Thyroid gland (tissue), 4 donors: Measurements from ENCODE around the gene KCNAB1. TPM values are rescaled to one million over a fixed set of nuclear protein-coding genes. Genes with fewer than 3 reads are reported as not detected.

Source experiments
- DNase-seq, 2 donors: peaks; one replicate each; pipeline ENCODE4 v3.0.0-alpha.2; 2019
- H3K27ac ChIP-seq, 3 donors: fragments of 200-600 bp; sonication (generic); 1 replicate in 2 of 3; 2 replicates in 1 of 3; pipeline ENCODE4 v1.5.1; 2016 to 2019; ENCODE audit warnings: mild to moderate bottlenecking in 1 of 3, moderate library complexity in 1 of 3
- H3K27me3 ChIP-seq: fragments of 200-600 bp; sonication (generic); one replicate; pipeline ENCODE4 v1.5.1; 2019
- H3K36me3 ChIP-seq, 2 donors: fragments of 200-600 bp; sonication (generic); one replicate each; pipeline ENCODE4 v1.5.1; 2016 to 2019
- H3K4me1 ChIP-seq, 2 donors: fragments of 200-600 bp; sonication (generic); one replicate each; pipeline ENCODE4 v1.5.1; 2017 to 2019
- H3K4me3 ChIP-seq, 3 donors: fragments of 200-600 bp; sonication (generic); replicated peaks in 1 of 3; 1 replicate in 2 of 3; 2 replicates in 1 of 3; pipeline ENCODE4 v1.5.1; 2016; ENCODE audit warnings: mild to moderate bottlenecking in 1 of 3
- H3K9me3 ChIP-seq: fragments of 200-600 bp; sonication (generic); one replicate; pipeline ENCODE4 v1.5.1; 2017
- CTCF ChIP-seq, 6 experiments: fragments of 200-600 bp in 3 of 6; fragments of 450-650 bp in 3 of 6; sonication (generic) in 3 of 6; IDR thresholded peaks; one replicate each; pipeline ENCODE4 v1.5.1; 2016 to 2019; ENCODE audit warnings: antibody characterized with exemption in 6 of 6, mild to moderate bottlenecking in 2 of 6, inconsistent platforms in 1 of 6, moderate library complexity in 1 of 6
- POLR2A ChIP-seq, 2 donors: fragments of 450-650 bp; IDR thresholded peaks; one replicate each; pipeline ENCODE4 v1.6.1; 2017; ENCODE audit warnings: antibody characterized with exemption in 2 of 2, mild to moderate bottlenecking in 2 of 2, moderate library complexity in 1 of 2
- WGBS, 2 donors: methylation state at CpG; one replicate each; pipeline ENCODE4 v1.1.5; 2017; 5-methylcytosine and 5-hydroxymethylcytosine counted together
- intact Hi-C: fragments of 100-400 bp; cut with DNase I; formaldehyde crosslinking; loops from one replicate; pipeline ENCODE4 v1.15.1; 2023
- total RNA-seq, 4 donors: library from RNA; depleted of rRNA; stranded (reverse); fragments of >200 nt; gene quantifications; one replicate each; pipeline ENCODE4 v1.2.3, GENCODE V29; 2016

Gene KCNAB1
- total RNA-seq, 4 donors from 2014 or later = 19.3 to 26.1 (median 22.9) TPM

- H3K36me3 ChIP-seq = no peaks in the 10 kb centered on the region
- no peak for DNase-seq
- intact Hi-C loops = no loop called here
- no peaks in the 10 kb centered on the region for H3K4me1 ChIP-seq
- WGBS, 2 donors = 87% methylated on average over 7 of the region's 7 CpGs
- no peak for TF ChIP-seq POLR2A (IDR thresholded peaks at IDR 0.05)
- TF ChIP-seq CTCF (IDR thresholded peaks at IDR 0.05) = no peak
- H3K4me3 ChIP-seq = no peak overlapping the region
- H3K27me3 ChIP-seq = no peaks in the 10 kb centered on the region
- no peak overlapping the region for H3K27ac ChIP-seq
- no peaks in the 10 kb centered on the region for H3K9me3 ChIP-seq
These were observed 13.5 kb upstream of the KCNAB1 start for GRCh38 chr3:156106721-156107373.

GRCh38 chr3:156107504-156107903 lies 12.9 kb upstream of the KCNAB1 start:
- intact Hi-C loops = no loop called here
- TF ChIP-seq CTCF (IDR thresholded peaks at IDR 0.05) (no peak), POLR2A (IDR thresholded peaks at IDR 0.05) (no peak)
- no peaks in the 10 kb centered on the region for H3K4me1 ChIP-seq
- no peaks in the 10 kb centered on the region for H3K36me3 ChIP-seq
- no peak overlapping the region for H3K27ac ChIP-seq
- no peaks in the 10 kb centered on the region for H3K9me3 ChIP-seq
- H3K4me3 ChIP-seq = no peak overlapping the region
- no peaks in the 10 kb centered on the region for H3K27me3 ChIP-seq
- no peak for DNase-seq
- WGBS, 2 donors = 93 to 95% methylated on average over 5 of the region's 5 CpGs

- DNase-seq = no peak
- intact Hi-C loops = no loop called here
- no peaks in the 10 kb centered on the region for H3K4me1 ChIP-seq
- TF ChIP-seq CTCF (IDR thresholded peaks at IDR 0.05) = no peak
- no peak for TF ChIP-seq POLR2A (IDR thresholded peaks at IDR 0.05)
- 83 to 84% methylated on average over 3 of the region's 3 CpGs for WGBS, 2 donors
- H3K36me3 ChIP-seq = no peaks in the 10 kb centered on the region
- no peak overlapping the region for H3K4me3 ChIP-seq
- H3K27me3 ChIP-seq = no peaks in the 10 kb centered on the region
- H3K9me3 ChIP-seq = no peaks in the 10 kb centered on the region
- no peak overlapping the region for H3K27ac ChIP-seq
These were observed 11.8 kb upstream of the KCNAB1 start for GRCh38 chr3:156108616-156109015.

- 78 to 79% methylated on average over 9 of the region's 9 CpGs for WGBS, 2 donors
- Histone ChIP-seq H3K4me1 (no peaks in the 10 kb centered on the region), H3K36me3 (no peaks in the 10 kb centered on the region), H3K27ac (no peak overlapping the region), H3K9me3 (no peaks in the 10 kb centered on the region), H3K27me3 (no peaks in the 10 kb centered on the region), H3K4me3 (no peak overlapping the region)
- DNase-seq = no peak
- intact Hi-C loops = no loop called here
- TF ChIP-seq CTCF (IDR thresholded peaks at IDR 0.05) (no peak), POLR2A (IDR thresholded peaks at IDR 0.05) (no peak)
These were observed 10.4 kb upstream of the KCNAB1 start for GRCh38 chr3:156109989-156110388.

- no peaks in the 10 kb centered on the region for H3K9me3 ChIP-seq
- no peak for DNase-seq
- intact Hi-C loops = no loop called here
- no peak overlapping the region for H3K27ac ChIP-seq
- no peaks in the 10 kb centered on the region for H3K27me3 ChIP-seq
- WGBS, 2 donors = 63 to 83% methylated on average over 3 of the region's 3 CpGs
- H3K4me3 ChIP-seq = no peak overlapping the region
- H3K4me1 ChIP-seq = peaks cover 0 to 3% of the 10 kb centered on the region in 2 donors
- H3K36me3 ChIP-seq = no peaks in the 10 kb centered on the region
- TF ChIP-seq CTCF (IDR thresholded peaks at IDR 0.05) = no peak
- no peak for TF ChIP-seq POLR2A (IDR thresholded peaks at IDR 0.05)
These were observed 6.1 kb downstream of the KCNAB1 start for GRCh38 chr3:156126467-156126866.
